Stimulated activated CD8-positive, alpha-beta memory T cell treated with anti-CD3 and anti-CD28 coated beads, Interleukin-7, amount 100 ng/mL, for 4 hours (primary cell): Measurements from ENCODE around the gene TCF20.

Experiments
- DNase-seq, 2 donors: peaks; one replicate each; pipeline ENCODE4 v3.0.0-alpha.2; 2020; ENCODE audit warnings: low read depth in 2 of 2

TCF20 gene

DNA sequence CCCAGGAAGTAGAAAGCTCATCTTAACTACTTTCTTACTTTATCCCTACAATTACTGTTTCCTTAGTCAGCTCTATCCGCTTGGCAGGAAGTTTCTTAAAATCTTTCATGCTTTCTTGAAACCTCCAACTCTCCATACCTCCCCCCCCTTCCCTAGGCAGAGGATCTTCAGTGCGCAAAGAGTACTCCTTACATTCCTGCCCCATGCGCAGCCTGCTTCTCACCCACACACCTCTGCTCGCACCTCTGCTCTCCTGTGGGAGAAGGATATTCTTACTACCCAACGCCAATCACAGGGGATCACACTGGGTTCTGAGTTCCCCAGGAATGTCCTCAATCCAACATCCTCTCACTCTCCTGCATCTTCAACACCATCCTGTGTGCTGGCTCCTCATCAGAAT, 12.3 kb downstream of the TCF20 start:
- no peak for DNase-seq

DNA sequence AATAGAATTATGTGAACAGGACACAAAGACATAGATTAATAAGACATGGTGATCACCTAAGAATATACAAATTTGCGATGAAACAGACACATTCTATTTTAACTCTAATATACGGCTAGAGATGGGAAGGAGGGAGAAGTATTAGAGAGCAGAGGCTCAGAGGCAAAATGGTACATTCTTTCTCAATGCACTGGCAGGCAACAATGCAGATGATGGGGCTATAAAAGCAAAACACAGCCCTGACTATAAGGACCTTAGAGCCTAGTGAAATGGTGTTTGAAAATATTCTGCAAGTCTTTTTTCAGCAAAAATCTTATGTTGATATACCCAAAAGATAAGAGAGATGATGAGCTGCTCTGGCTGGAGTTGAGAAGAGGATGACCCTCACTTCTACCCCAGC, 13.1 kb downstream of the TCF20 start:
- DNase-seq = no peak

DNA sequence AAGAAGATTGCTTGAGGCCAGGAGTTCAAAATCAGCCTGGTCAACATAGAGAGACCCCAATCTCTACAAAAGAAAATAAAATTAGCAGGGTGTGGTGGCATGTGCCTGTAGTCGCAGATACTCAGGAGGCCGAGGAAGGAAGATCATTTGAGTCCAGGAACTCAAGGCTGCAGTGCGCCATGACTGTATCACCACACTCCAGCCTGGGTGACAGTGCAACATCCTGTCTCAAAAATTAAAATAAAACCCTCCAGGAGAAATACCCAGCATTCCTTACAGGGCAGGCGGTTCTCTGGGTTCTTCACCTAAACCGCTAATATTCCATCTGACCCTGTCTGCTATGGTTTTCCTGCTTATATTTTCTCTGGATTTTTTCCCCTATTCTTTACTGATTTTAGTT, 13.5 kb downstream of the TCF20 start:
- no peak for DNase-seq

DNA sequence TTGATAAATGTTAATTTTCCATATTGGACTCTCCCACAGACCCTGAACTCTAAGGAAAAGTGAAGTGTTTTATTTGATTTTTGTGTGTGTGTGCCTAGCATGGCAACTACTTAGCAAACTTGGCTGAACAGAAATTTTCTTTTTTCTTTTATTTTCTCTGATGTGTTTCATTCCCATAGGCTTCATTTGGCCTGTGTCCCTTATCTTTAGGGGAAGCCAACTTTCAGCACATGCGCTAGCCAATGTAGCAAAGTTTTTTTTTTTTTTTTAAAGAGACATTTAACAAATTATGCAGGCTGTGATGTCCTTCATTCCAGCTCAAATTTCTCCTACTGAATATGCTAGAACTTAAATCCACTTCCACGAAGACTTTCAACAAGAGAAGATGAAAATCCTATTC, 14.2 kb downstream of the TCF20 start:
- DNase-seq = no peak

DNA sequence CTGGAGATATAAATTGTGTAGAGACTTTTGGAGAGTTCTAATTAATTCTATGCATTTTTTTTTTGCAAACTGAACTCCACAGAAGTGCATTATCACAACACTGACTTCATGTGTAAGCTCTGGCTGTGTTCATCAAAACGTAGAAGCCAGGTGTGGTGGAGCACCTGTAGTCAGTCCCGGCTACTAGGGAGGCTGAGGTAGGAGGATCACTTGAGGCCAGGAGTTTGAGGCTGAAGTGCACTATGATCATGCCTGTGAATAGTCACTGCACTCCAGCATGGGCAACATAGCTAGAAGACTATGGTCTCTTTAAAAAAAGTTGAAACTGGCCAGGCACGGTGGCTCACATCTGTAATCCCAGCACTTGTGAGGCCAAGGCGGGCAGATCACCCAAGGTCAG, 20.6 kb downstream of the TCF20 start:
- no peak for DNase-seq

DNA sequence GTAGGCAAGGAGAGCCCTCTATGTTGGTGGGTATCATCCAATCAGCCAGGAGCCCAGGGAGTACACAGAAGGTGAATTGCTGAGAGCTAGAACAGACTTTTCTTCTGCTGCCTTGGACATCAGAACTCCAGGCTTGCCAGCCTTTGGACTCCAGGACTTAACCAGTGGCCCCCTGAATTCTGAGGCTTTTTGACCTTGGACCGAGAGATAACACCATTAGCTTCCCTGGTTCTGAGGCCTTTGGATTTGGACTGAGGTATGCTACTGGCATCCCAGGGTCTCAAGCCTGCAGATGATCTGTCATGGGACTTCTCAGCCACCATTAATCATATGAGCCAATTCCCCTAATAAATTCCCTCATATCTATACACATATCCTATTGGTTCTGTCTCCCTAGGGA, 21.5 kb downstream of the TCF20 start:
- DNase-seq = no peak

DNA sequence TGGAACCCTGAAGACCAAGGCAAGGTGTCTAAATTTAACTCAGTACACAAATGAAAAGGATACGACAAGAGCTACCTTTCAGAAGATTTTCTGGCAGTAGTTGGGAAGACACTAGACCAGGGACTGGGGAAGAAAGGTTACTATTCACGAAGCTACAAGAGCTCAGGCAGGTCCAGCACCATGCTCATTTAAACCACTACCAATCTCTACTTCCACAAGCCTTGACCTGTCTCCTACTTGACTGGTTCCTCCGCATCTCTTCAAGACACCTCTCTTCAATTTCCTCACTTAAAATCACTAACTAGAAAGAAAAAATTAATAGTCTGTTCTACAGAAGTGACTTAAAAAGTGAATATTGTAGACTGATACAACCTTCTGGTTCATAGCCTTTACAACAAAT, 22.9 kb downstream of the TCF20 start:
- DNase-seq = no peak

DNA sequence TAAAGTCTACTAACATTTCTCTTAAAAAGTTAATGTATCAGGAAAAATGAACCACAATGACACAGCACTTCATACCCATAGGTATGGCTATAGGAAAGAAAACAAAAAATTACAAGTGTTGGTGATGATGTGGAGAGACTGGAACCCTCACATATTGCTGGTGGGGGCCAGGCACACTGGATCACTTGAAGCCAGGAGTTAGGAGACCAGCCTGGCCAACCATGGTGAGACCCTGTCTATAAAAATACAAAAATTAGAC, 26.7 kb downstream of the TCF20 start:
- DNase-seq = no peak

DNA sequence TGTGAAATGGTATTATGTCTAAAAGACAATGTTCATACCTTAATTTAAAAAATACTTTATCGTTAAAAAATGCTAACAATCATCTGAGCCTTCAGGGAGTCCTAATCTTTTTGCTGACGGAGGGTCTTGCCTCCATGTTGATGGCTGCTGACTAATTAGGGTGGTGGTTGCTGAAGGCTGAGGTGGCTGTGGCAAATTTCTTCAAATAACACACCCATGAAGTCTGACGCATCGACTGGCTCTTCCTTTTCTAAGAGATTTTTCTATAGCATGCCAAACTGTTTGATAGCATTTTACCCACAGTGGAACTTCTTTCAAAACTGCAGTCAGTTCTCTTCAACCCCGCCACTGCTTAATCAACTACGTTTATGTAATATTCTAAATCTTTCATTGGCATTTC, 33.6 kb downstream of the TCF20 start:
- DNase-seq = no peak

DNA sequence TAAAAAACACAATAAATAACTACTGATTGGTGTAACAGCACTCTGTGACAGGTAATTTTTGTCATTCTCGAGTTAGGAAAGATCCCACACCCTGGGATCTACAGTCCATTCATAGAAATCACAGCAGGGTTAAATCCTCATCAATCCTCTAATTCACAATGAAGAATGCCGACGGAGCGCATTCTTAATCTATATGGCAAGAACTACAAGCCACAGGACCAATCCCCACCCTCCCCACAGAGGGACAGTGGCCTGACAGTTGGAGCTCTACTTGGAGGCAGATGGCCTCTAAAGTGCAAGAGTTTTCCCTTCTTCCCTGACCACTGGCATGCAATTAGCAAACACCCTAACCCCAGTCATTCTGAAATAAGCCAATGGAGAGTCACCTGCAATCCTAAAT, 34.2 kb downstream of the TCF20 start:
- DNase-seq = no peak

DNA sequence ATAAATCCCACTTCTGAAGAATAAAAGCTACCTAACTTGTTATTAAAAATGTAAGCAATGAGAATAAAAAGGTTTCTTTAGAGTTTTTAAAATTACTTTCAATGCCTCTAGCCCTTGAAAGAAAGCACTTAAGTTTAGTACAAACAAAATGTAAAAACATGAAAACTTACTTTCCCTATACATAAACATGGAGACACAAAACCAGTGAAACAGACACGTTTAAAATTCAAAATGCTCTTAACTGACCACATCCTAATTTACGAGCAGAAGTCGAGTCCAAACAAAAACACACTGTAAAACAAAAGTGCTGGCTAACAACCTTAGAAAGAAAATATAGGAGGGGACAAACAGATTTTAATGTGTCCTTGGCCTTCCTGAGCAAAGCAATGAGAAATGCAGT, 36.6 kb downstream of the TCF20 start:
- no peak for DNase-seq

DNA sequence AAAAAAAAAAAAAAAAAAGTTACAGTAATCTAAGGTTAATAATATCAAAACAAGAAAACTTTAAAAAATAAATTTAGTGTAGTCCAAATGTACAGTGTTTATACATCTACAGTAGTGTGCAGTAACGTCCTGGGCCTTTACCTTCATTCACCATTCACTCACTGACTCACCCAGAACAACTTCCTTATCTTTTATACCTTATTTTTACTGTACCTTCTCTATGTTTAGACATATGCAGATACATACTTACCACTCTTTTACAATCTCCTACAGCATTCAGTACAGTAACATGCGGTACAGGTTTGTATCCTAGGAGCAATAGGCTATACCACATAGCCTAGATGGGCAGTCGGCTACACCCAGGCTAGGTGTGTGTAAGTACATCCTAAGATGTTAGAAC, 38.5 kb downstream of the TCF20 start:
- no peak for DNase-seq

DNA sequence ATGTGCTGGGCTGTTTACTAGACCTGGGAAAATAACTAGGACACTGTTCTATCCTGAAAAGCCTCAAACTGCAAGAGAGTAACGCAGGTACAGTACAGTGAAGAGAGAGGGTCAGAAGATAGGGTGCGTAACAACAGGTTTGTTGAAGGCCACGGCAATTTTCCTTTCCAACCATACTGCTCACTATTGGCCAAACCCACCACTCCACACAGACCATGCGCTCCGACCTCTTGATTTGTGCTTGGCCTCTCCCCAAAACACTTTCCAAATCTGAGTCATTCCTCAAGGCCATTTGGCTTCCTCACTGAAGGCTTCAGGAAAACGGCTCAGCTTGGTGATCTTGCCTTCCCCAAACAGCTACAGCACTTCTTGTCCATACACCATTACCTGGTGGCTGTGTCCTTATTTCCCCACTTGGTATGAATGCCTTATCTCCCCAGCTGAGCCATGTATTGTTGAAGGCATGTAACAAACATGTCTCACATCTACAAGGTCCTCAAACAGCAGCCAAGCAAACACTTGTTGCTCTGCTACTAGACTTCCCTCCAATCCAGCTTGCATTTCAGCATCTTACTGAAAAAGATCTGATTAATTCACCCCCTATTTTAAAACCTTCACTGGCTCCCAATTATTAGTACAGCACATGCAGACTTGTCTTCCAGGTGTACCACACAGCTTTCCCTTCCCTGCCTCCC, 40.9 kb downstream of the TCF20 start:
- DNase-seq = no peak

DNA sequence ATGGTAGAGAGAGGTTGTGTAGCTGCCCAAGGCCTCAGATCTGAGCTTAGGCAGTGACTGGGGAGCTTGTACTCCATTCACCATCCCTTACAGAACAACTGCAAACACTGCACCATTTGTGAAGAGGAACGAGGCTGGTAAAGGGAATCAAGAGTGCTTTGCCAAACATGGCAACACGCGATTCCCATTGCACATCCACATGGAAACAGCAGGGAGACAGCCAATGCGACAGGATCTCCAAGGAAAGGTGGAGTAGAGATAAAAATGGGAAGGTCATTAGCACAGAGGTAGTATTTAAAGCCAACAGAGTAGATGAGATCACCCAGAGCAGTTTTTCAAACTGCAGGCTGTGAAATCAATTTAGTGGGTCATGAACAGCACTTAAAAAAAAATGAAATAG, 42.0 kb downstream of the TCF20 start:
- no peak for DNase-seq

DNA sequence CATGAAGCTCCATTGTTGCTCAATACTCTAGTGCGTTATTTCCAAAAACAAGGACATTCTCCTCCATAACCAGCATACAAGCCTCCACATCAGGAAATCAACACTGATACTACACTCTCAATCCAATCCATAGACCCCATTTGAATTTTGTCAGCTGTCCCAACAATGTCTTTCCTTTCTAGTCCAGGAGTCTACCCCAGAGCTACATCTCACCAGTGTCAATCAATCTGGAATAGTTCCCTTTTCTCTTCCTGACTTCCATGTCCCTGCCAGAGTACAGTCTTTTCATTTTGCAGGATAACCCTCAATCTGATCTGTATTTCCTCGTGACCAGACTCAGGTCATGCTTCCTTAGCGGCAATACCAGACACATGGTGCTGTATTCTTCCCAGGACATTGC, 43.0 kb downstream of the TCF20 start:
- no peak for DNase-seq

DNA sequence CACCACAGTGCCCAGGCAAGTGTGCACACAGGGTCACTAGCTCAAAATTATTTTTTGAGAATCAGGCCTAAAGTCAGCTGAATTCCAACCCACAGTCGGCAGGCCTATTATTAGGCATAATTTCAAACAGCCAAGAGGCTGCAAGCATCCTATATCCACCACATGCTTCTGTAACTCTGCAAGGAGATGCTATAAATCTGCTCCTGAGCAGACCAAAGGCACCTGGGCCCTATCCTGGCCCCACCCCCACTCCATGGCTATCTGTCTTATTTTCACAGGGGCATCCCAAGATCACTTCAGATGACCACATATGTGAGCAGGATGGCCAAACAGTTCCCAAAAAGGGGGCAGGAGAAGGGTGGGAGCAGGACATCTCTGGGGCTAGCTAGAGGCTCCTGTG, 44.6 kb downstream of the TCF20 start:
- no peak for DNase-seq

DNA sequence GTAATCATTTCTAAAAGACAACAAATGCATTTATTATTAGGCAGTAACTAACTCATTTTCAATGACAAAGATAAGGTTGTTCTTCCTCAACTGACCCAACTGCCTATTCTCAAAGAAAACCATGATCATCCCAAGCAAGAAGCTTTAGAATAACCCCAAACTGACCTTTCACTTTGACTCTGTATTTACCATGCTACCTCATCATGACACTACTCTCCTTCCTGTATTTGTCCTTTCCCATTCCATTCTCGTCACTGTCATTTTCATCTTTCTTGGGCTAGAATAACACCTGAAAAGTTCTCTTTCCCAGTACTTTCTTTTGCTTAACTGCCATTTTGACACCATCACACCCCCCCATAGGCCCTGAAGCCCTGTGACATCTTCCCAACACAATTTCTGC, 48.3 kb downstream of the TCF20 start:
- no peak for DNase-seq
